GM19099 (cell line): ENCODE data around the gene MON2.

ENCODE experiments used
- POLR2A ChIP-seq: IDR thresholded peaks from 3 replicates; pipeline ENCODE4 v1.6.1; 2011; ENCODE audit warnings: low read depth; ENCODE audit not compliant: insufficient read length; ENCODE audit errors: extremely low read depth

The MON2 gene

DNA sequence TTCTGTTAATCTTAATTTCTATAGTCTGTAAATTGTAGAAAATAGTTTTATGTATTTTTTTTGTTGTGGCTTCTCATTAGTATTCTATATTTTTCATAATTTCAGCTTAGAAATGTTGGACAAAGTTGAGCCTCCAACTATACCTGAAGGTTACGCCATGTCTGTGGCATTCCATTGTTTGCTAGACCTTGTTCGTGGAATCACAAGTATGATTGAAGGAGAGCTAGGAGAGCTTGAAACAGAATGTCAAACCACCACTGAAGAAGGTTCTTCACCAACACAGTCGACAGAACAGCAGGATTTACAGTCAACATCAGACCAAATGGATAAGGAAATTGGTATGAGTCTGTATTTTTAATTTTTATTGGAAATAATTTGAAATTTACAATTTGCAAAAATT lies 65.7 kb downstream of the MON2 start:
- no peak for TF ChIP-seq POLR2A

DNA sequence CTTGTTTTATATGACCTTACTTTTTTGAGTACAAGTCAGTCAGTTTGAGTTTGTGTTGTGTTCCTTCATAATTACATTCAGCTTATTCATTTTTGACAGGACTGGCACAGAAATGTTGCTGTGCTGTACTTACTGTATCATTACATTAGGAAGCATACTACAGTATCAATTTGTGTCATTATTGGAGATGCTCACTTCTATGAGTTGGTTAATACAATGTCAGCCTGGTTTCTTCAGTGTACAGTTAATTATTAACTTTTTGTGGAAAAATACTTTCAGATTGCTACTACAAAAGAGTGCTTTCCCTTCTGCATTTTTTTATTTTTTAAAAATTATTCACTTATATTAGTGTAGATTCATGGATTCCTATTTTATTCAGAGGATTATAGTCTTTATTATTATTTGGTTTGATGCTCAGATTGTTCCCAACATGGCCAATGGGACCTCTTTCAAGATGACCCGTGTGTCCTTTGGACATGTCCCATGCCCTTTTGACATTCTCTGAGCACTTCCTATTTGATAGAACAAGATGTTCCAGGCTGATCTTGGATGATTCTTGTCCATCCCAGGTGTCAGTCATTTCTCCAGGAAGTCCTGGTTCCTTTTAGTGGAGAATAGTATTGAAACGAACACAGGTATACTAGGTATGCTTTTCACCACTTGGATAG lies 66.6 kb downstream of the MON2 start:
- TF ChIP-seq POLR2A, result no peak

DNA sequence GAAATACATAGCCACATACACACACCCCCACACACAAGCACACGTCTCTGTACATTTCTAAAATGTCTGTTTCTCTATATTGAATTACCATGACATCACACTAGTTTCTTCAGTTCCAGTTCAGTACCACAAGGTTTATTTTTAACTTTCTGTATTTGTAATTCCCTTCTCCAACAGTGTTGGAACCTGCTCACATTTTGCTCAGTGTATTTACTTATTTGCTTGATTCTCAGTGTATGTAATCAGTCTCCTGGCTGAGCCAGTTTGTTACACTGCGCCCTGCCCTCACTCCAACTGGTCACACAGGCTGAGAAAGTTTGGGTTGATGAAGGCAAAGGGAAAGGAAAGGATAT lies 67.1 kb downstream of the MON2 start:
- no peak for TF ChIP-seq POLR2A

DNA sequence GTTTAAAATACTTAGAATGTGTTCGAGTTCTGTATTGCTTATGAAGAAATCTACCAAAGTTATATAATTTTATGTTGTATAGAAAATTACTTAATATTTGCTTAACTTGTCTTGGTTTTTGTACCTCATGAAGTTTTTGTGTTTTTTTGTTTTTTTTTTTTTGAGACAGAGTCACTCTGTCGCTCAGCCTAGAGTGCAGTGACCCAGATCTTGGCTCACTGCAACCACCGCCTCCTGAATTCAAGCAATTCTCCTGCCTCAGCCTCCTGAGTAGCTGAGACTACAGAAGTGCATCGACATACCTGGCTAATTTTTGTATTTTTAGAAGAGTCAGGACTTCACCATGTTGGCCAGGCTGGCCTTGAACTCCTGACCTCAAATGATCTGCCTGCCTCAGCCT lies 69.9 kb downstream of the MON2 start:
- no peak for TF ChIP-seq POLR2A

DNA sequence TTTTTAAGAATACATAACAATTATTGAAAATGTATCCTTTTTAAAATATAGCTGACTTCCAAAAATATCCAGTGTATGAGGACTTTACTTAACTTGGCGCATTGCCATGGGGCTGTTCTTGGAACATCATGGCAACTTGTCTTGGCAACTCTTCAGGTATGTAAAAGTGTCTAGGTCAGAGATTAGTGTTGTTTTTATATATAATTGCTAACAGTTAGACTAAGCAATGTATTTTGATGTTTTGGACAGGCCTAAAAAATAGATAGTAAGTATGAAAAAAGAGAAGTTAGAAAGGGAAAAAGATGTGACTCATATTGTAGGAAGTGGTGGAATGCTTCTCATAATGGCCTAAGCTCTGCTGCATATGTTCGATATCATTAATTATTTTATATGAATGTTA lies 70.9 kb downstream of the MON2 start:
- no peak for TF ChIP-seq POLR2A

DNA sequence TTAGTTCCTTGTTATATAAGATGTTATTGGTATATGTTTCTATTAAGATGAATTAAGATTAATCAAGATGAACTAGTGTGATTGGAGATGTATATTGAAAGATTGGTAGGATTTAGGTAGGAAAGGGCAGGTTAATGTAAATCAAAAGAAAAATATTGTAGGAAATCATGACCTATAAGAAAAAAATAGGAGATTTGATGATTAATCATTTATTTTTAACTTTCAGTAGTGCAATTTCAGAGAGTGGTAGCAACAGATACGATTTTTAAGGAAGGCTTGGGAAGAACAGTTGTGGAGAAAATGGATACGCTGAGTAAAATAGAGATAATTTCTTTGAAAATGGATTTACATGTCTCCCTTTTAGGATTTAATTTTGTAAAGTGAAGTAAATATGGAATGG lies 73.7 kb downstream of the MON2 start:
- no peak for TF ChIP-seq POLR2A

DNA sequence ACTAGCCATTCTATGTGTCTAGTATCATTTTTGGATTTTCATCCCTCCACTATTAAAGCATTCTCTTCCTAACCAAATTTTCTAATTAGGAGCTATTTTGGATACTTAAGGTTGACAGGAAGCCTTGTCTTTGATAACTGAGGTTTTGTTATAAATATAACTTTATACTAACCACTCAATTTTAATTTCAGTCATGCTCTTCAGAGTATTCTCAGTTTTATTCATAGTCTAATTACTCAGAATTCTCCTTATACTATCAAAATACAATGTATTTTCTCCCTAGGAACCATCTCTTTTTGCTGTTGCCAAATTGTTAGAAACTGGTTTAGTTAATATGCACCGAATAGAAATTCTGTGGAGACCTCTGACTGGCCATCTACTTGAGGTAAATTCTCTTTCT lies 76.2 kb downstream of the MON2 start:
- TF ChIP-seq POLR2A, result no peak

DNA sequence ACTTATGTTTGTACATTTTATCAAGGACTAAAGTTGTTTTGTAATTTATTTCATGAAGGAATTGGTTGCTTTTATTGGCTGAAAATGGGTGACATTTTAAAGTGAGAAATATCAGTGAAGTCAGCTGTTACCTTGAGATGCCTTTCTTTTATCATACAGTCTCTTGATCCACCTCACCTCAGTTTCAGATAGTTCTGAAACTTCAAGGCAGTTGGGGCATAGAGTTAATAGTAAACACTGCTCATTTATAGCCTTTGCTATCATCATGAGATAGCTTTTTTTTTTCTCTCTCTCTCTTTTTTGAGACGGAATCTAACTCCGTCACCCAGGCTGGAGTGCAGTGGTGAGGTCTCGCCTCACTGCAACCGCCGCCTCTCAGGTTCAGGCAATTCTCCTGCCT lies 76.7 kb downstream of the MON2 start:
- no peak for TF ChIP-seq POLR2A

DNA sequence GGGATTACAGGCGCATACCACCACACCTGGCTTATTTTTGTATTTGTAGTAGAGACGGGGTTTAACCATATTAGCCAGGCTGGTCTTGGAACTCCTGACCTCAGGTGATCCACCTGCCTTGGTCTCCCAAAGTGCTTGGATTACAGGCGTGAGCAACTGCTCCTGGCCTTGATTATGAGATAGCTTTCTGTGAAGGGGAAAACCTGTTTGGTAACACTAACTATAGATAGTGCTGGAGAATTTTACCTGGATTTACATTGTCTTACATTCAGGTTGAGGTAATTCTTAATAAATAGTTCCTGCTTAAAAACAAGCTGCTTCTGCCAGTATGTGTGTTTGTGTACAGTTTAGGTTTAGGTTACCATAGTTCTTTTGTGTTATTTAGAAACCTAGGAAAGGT lies 77.1 kb downstream of the MON2 start:
- TF ChIP-seq POLR2A, result no peak

DNA sequence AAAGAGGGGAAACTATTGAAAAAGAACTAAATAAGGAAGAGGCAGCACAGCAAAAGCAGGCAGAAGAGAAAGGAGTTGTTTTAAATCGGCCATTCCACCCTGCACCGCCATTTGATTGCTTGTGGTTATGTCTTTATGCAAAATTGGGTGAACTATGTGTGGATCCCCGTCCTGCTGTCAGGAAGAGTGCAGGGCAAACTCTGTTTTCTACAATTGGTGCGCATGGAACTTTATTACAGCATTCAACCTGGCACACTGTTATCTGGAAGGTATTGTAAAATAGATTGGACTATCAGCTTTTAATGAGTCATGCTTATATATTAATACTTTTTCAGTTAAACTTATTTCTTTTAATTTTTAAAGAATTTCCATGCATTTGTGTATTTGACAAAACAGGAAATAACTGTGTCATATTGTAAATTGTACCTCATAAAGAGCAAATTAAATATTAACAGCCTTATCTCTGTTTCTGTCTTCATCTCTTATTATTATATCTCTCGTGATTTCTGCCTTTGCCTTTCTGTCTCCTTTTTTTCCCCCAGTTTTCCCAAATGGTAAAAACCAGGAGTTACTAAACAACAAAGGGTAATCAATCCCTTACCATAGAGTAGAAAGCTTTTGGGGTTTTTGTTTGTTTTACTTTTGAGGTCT lies 86.4 kb downstream of the MON2 start:
- no peak for TF ChIP-seq POLR2A

DNA sequence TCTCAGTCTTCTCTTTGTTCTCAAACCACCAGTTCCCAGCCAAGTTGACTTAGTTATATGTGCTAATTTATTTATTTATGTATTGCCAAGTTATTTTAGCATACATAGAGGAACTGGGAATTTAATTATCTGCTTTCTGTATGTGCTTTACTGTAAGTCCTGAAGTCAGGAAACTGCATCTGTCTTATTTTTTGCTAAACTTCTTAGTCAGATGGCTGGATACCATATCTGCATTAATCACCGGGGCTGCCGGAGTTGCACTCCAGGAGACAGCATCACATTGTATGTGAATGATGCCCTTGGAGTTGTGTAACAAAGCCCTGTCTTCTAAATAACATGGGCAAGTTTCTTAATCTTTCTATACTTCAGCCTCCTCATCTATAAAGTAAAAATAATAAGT lies 96.2 kb downstream of the MON2 start:
- TF ChIP-seq POLR2A, result no peak

DNA sequence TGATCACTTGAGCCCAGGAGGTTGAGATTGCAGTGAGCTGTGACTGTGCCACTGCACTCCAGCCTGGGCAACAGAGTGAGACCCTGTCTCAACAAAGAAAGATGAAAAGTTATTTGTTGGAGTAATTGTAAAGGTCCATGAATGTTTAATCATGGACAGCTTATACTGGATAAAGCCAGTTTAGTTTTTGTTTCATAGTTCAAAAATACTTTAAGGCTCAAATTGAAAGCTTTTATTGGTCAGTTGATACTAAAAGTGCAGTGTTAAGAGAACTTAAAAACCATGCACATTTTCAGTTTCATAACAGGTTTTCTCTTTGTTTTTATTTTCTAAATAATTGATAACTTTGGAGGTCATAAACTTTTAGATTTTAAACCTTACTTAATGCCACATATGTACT lies 108.4 kb downstream of the MON2 start:
- no peak for TF ChIP-seq POLR2A

DNA sequence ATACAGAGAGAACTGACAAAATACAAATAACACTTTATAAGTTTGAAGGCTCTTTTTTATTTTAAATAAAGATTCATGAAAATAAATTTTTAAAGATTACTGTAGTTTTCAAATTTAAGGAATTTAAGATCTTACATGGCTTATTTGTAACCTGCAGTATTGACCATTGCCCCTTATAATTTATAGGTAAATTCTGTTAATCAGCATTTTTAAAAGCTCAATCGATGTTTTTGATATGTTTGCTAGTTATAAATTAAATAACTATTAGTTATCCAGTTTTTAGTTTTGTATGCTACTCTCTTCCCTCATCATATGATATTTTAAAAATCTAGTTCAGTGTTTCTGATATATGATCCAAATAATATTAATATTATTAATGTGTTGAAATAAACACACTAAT lies 109.9 kb downstream of the MON2 start:
- TF ChIP-seq POLR2A, result no peak

DNA sequence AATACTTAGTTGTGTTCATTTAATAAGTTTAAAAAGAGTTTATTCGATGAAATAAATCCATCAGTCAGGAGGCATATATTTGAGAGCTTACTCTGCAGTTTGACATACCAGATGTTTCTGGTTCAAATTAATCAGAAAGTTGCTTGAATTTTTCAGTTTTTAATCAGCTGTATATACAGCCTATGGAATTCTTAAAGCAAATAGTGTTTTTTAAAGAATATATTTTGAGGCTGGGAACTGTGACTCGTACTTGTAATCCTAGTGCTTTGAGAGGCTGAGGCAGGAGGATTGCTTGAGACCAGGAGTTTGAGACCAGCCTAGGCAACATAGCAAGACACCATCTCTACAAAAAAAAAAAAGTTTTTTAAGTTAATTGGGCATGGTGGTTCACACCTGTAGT lies 112.1 kb downstream of the MON2 start:
- TF ChIP-seq POLR2A, result no peak

DNA sequence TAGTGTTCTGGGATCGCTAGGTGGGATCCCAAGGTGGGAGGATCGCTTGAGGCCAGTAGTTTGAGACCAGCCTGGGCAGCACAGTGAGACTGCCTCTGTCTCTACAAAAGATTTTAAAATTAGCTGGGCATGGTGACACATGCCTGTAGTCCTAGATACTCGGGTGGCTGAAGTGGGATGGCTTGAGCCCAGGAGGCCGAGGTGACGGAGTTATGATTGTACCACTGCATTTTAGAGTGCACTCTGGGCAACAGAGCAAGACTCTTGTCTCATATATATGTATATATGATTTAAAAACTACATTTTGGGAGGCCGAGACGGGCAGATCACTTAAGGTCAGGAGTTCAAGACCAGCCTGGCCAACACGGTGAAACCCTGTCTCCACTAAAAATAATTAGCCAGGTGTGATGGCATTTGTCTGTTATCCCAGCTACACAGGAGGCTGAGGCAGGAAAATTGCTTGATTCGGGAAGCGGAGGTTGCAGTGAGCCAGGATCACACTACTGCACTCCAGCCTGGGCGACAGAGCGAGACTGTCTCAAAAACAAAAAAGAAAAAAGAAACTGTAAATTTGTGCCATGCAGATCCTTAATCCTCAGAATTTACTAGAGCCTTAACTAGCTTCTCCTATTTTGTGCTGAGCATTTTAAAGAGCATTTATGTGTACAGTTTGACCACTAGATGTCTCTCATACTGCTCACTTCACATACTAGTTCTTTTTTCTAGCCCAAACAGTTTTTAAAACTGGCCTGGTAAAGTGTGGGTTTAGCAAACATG lies 114.8 kb downstream of the MON2 start:
- TF ChIP-seq POLR2A, result no peak

DNA sequence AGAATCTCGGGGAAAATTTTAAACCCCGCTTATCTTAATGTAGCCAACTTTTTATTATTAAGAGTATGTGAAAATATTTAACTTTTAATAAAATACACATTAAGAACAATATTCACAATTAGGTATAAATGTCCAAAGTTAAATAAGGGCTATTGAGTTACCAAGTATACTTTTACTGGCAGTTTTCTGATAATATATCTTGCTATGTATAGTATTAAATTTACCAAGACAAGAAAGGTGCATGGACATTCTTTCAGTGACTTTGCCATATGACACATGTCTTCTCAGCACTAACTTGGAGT lies 115.4 kb downstream of the MON2 start:
- TF ChIP-seq POLR2A, result no peak
